ENCODE results near the gene GOLT1A. TPM values are rescaled to one million over a fixed set of nuclear protein-coding genes. Genes with fewer than 3 reads are reported as not detected.

Gene GOLT1A
- total RNA-seq, 2 donors from 2014 or later: not detected

- Histone ChIP-seq H3K36me3 (peaks cover 1% of the 10 kb centered on the region), H3K27me3 (replicated peaks; ENCODE audit: insufficient read depth) (no peaks in the 10 kb centered on the region), H3K4me1 (ENCODE audit: control insufficient read depth in 1 of 2, low read depth in 2 of 2) (peaks cover 5 to 30% of the 10 kb centered on the region in 2 donors), H3K4me3 (peak within 1 kb of the TSS; percentile 75), H3K9me3 (no peaks in the 10 kb centered on the region), H3K27ac (peak within 1 kb of the TSS; percentile 70 to 74)
- TF ChIP-seq, protein P1, sequence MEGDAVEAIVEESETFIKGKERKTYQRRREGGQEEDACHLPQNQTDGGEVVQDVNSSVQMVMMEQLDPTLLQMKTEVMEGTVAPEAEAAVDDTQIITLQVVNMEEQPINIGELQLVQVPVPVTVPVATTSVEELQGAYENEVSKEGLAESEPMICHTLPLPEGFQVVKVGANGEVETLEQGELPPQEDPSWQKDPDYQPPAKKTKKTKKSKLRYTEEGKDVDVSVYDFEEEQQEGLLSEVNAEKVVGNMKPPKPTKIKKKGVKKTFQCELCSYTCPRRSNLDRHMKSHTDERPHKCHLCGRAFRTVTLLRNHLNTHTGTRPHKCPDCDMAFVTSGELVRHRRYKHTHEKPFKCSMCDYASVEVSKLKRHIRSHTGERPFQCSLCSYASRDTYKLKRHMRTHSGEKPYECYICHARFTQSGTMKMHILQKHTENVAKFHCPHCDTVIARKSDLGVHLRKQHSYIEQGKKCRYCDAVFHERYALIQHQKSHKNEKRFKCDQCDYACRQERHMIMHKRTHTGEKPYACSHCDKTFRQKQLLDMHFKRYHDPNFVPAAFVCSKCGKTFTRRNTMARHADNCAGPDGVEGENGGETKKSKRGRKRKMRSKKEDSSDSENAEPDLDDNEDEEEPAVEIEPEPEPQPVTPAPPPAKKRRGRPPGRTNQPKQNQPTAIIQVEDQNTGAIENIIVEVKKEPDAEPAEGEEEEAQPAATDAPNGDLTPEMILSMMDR (IDR thresholded peaks at IDR 0.05): no peak
- ATAC-seq (ENCODE audit: insufficient number of reproducible peaks, low FRiP score, low read depth): peak; percentile 59
- DNase-seq (ENCODE audit: low spot score): no peak
Measured at GRCh38 chr1:204151552-204152309, 62.1 kb downstream of the GOLT1A start, which contains the start of gene ETNK2. TSS of gene ETNK2 (minus strand) at chr1:204152044. CDS start at chr1:204151852, 192 bp downstream.

DNA sequence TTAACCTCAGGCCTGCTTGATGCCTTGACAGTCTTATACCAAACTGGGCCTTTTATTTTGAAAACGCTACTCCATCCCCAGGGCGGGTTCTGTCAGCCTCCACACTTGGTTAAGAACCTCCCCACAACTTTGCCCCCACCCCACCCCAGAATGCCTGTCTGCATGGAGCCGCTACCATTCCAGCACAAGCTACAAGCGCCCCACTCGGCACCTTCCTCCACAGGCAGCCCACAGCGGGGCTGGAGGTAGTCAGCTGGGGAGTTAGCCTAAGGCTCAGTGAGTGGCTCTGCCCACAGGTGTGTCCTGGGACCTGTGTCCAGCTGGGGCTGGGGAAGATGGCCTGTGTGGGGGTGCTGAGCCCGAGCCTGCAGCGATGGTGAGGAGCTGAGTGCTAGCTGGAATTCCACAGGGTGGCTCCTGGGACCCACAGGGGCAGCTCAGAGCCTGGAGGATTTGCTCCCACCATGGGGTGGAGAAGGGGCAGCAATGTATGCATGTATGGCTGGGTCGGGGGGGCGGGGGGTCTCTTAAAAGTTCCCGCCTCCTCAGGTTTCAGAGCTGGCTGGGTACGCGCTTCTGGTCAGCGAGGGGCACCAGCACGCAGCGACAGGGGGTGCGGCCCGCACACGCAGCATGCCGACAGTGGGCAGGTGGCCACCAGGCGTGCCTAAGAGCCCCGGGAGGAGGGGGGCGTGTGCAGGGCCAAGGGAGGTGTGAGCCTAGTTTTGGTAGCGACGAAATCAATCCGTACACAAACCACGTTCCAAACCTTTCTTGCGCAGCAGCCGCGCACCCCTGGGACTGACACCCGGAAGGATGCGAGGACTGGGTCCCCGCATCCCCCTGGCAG lies 62.9 kb downstream of the GOLT1A start:
- peaks cover 7% of the 10 kb centered on the region for H3K36me3 ChIP-seq
- TF ChIP-seq, protein P1 (IDR thresholded peaks at IDR 0.05): no peak
- peak overlapping the region; percentile 75 for H3K4me3 ChIP-seq
- H3K4me1 ChIP-seq (ENCODE audit: control insufficient read depth in 1 of 2, low read depth in 2 of 2): peaks cover 5 to 30% of the 10 kb centered on the region in 2 donors
- DNase-seq (ENCODE audit: low spot score): no peak
- H3K27ac ChIP-seq: peak overlapping the region; percentile 70 to 74
- no peak for ATAC-seq (ENCODE audit: insufficient number of reproducible peaks, low FRiP score, low read depth)
- H3K27me3 ChIP-seq (replicated peaks; ENCODE audit: insufficient read depth): no peaks in the 10 kb centered on the region
- H3K9me3 ChIP-seq: no peaks in the 10 kb centered on the region

DNA sequence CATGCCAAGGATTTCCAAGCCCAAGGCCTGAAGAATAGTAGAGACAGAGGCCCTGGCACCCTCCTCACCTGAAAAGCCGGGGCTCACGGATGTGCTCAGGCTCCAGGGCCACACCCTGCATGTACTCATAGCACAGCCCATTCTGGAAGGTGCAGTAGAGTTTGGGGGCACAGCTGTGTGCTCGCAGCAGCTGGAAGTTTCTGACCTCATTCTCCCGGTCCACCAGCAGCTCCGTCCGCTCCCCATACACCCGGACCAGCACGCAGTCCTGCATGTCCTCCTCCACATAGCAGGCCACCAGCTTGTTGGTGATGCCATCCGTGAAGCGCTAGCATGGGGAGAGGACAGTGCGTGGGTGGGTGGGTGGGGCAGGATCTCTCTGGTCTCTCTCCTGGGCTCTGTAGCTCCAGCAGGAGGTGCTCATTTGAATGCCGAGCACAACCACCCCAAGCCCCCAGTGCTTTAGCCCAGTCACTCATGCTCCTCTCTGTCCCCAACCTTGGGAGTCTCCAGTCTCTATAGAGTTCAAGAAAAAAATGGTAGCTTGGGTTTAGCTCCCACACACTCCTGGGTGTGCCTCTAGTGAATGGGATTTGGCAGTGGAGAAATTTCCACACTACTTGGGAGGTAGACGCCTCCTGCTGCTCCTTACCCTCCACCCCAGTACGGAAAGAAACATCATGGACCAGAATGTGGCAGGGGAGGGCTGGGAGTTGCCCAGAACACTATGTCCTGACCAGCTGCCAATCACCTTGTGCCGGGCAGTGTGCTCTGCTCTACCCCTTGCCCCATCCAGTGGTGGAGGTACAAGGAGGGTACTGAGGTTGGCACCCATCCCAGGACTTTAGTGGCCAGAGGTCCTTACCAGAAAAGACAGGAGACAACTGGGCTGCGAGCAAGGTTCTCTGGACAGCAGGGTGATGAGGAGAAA lies 63.9 kb downstream of the GOLT1A start:
- Histone ChIP-seq H3K36me3 (peaks cover 17% of the 10 kb centered on the region), H3K27me3 (replicated peaks; ENCODE audit: insufficient read depth) (no peaks in the 10 kb centered on the region), H3K4me1 (ENCODE audit: control insufficient read depth in 1 of 2, low read depth in 2 of 2) (peaks cover 5 to 30% of the 10 kb centered on the region in 2 donors), H3K9me3 (no peaks in the 10 kb centered on the region), H3K27ac (peak overlapping the region; percentile 70 to 74), H3K4me3 (peak overlapping the region; percentile 75)
- no peak for DNase-seq (ENCODE audit: low spot score)
- no peak for ATAC-seq (ENCODE audit: insufficient number of reproducible peaks, low FRiP score, low read depth)
- TF ChIP-seq, protein P1 (IDR thresholded peaks at IDR 0.05): no peak

DNA sequence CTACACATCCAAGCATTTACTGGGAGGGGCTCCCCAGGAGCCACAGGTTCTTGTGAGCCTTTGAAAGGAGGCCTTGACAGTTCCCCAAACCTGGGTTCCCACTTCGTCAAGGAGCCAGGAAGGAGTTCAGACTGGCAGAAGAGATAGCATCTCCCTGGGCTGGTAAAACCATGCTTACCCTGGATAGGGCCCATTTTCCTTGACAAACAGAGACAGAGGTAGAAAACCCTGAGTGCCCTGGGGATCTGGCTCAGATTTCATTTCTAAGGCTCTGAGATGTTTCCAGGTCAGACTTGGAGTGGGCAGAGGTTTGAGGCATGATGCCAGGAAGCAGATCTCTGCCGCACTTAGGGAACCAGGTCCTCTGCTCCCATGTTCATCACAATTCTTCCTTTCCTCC lies 64.7 kb downstream of the GOLT1A start:
- TF ChIP-seq, protein P1 (IDR thresholded peaks at IDR 0.05): no peak
- H3K36me3 ChIP-seq: peaks cover 23% of the 10 kb centered on the region
- no peak overlapping the region for H3K27ac ChIP-seq
- peaks cover 5 to 30% of the 10 kb centered on the region in 2 donors for H3K4me1 ChIP-seq (ENCODE audit: control insufficient read depth in 1 of 2, low read depth in 2 of 2)
- no peaks in the 10 kb centered on the region for H3K27me3 ChIP-seq (replicated peaks; ENCODE audit: insufficient read depth)
- H3K4me3 ChIP-seq: no peak overlapping the region
- ATAC-seq (ENCODE audit: insufficient number of reproducible peaks, low FRiP score, low read depth) (no peak), DNase-seq (ENCODE audit: low spot score) (no peak)
- H3K9me3 ChIP-seq: no peaks in the 10 kb centered on the region

Other genes with a start within 250 kb of the GOLT1A start
- gene SOX13, start 140.9 kb downstream of the GOLT1A start, total RNA-seq: 10 to 100 TPM; 27.2 to 33.2 TPM
- 10 to 100 TPM; 18.0 to 24.5 TPM for gene ETNK2, start 61.9 kb downstream of the GOLT1A start, total RNA-seq
- not detected for gene REN, start 47.7 kb downstream of the GOLT1A start, total RNA-seq
- gene KISS1, start 17.5 kb downstream of the GOLT1A start, total RNA-seq: not detected
- gene PLEKHA6, start 145.9 kb upstream of the GOLT1A start, total RNA-seq: 1 to 10 TPM; 5.1 to 6.9 TPM
- 10 to 100 TPM; 40.1 to 64.5 TPM for gene PPP1R15B, start 197.8 kb upstream of the GOLT1A start, total RNA-seq

All from thoracic aorta (tissue), 2 donors.